GM12891 (cell line): ENCODE data around the gene FSTL4.

Experiments
- POLR2A ChIP-seq: IDR thresholded peaks from 2 replicates; pipeline ENCODE4 v1.6.1; 2011; ENCODE audit warnings: low read depth, low read length, control low read depth
- POLR2AphosphoS5 ChIP-seq: IDR thresholded peaks from 2 replicates; pipeline ENCODE4 v1.6.1; 2011; ENCODE audit warnings: low read depth, low read length, control low read depth
- TAF1 ChIP-seq: IDR thresholded peaks from 2 replicates; pipeline ENCODE4 v1.6.1; 2011; ENCODE audit warnings: low read depth, low read length, control low read depth

DNA sequence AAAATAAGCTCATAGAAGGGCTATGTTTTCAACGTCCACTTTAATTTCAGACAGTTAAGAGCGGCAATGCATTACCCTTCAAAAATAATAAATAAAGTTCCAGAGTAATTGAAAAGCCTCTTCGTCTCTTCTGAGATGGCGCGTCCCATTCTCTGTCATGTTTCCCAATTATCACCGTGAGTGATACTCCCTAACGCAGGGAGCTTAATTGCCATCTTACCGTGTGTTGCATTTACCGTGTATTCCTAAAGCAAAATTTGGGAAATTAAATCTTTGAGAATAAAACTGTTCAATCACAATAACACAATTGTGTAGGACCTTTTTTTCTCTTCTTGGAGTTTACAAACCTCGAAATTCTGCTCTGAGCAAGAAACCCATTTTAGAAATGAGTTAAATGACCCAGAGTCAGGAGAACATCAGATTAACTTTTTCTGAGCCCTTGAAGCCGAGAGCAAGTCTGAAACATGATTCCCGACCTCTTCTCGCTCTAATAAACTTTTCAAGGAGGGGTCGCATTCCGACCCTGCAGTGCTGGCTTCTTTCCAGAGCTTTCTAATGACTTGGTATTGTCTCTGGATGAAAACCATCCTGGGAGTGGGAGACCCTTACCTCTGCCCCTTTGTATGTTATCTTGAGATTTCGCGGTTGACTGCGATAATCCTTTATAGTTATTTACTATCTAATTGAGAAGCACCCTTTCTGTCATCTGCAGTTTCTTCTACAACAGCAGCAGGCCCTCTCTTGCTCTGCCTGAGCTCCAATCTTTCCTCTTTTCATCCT lies 251.5 kb downstream of the FSTL4 start:
- no peak for TF ChIP-seq POLR2A
- TF ChIP-seq TAF1: no peak
- TF ChIP-seq POLR2AphosphoS5: no peak
